OCI-LY7 (cell line): Measurements from ENCODE around the gene PTBP3. TPM values are rescaled to one million over a fixed set of nuclear protein-coding genes. Genes with fewer than 3 reads are reported as not detected.

Source experiments
- BruUV-seq: library from RNA; stranded (reverse); fragments of 400-500 nt; replicated peaks from 2 replicates; lab custom pipeline; 2021; lab: Mats Ljungman, UMichigan
- CTCF ChIA-PET: fragments of 300-600 bp; sonication (Branson Sonifier 250); formaldehyde crosslinking; loops from one replicate; lab custom pipeline; 2022; ENCODE audit warnings: antibody characterized with exemption; ENCODE audit not compliant: unreplicated experiment; lab: Charles Lee
- POLR2A ChIA-PET: fragments of 300-600 bp; sonication (Branson Sonifier 250); formaldehyde crosslinking; loops from one replicate; lab custom pipeline; 2022; ENCODE audit warnings: antibody characterized with exemption; lab: Charles Lee
- DNase-seq: peaks from one replicate; pipeline ENCODE4 v3.0.0-alpha.2; 2015; ENCODE audit warnings: low spot score
- H2AFZ ChIP-seq: fragments of 200-600 bp; sonication (generic), shearing (Covaris generic); 2 replicates; pipeline ENCODE4 v1.6.1; 2014; ENCODE audit warnings: mild to moderate bottlenecking, antibody characterized with exemption, low read length, moderate library complexity
- H3K27ac ChIP-seq: fragments of 200-600 bp; sonication (generic); 2 replicates; pipeline ENCODE4 v1.5.1; 2014; ENCODE audit warnings: mixed run types, low read depth, mild to moderate bottlenecking, moderate library complexity, low read length, inconsistent platforms; ENCODE audit not compliant: poor library complexity, severe bottlenecking
- H3K36me3 ChIP-seq: fragments of 200-600 bp; sonication (generic); 2 replicates; pipeline ENCODE4 v1.6.1; 2014; ENCODE audit warnings: mild to moderate bottlenecking, antibody characterized with exemption, low read length, moderate library complexity, mixed read lengths; ENCODE audit not compliant: insufficient read depth
- H3K4me1 ChIP-seq: fragments of 200-600 bp; sonication (generic); 2 replicates; pipeline ENCODE4 v1.5.1; 2014; ENCODE audit warnings: mild to moderate bottlenecking, low read length; ENCODE audit not compliant: insufficient read depth, poor library complexity, severe bottlenecking
- H3K4me2 ChIP-seq: fragments of 200-600 bp; sonication (generic); 2 replicates; pipeline ENCODE4 v1.6.1; 2014; ENCODE audit warnings: mild to moderate bottlenecking, low read length
- H3K4me3 ChIP-seq: fragments of 200-600 bp; sonication (generic); 2 replicates; pipeline ENCODE4 v1.5.1; 2014; ENCODE audit warnings: mild to moderate bottlenecking, low read depth, low read length; ENCODE audit not compliant: poor library complexity, severe bottlenecking
- H3K79me2 ChIP-seq: fragments of 200-600 bp; sonication (generic); 2 replicates; pipeline ENCODE4 v1.6.1; 2016; ENCODE audit warnings: low read depth, mild to moderate bottlenecking, low read length, moderate library complexity, mixed read lengths; ENCODE audit not compliant: insufficient read depth
- H3K9me2 ChIP-seq: fragments of 200-600 bp; sonication (generic); 2 replicates; pipeline ENCODE4 v1.6.1; 2016; ENCODE audit warnings: mild to moderate bottlenecking, low read length, mixed read lengths; ENCODE audit not compliant: insufficient read depth
- H3K9me3 ChIP-seq: fragments of 200-600 bp; sonication (generic); 2 replicates; pipeline ENCODE4 v1.6.1; 2014; ENCODE audit warnings: mild to moderate bottlenecking, mixed run types, low read length, mixed read lengths
- H4K20me1 ChIP-seq: fragments of 200-600 bp; sonication (generic); 2 replicates; pipeline ENCODE4 v1.6.1; 2014; ENCODE audit warnings: mild to moderate bottlenecking, antibody characterized with exemption, low read length, moderate library complexity, mixed read lengths; ENCODE audit not compliant: insufficient read depth
- CTCF ChIP-seq: fragments of 200-600 bp; sonication (generic); conservative IDR thresholded peaks from 2 replicates; pipeline ENCODE4 v1.5.1; 2014; ENCODE audit warnings: mild to moderate bottlenecking, antibody characterized with exemption, low read length, moderate library complexity, mixed read lengths
- EZH2phosphoT487 ChIP-seq: fragments of 200-600 bp; sonication (generic); IDR thresholded peaks from 2 replicates; pipeline ENCODE4 v1.6.1; 2018; ENCODE audit warnings: low read depth, borderline replicate concordance, mild to moderate bottlenecking, mixed run types, antibody characterized with exemption, low read length, moderate library complexity, mixed read lengths
- intact Hi-C: fragments of 100-400 bp; cut with micrococcal nuclease; formaldehyde crosslinking; loops from one replicate; pipeline ENCODE4 v1.10.0; 2022; ENCODE audit not compliant: unreplicated experiment
- total RNA-seq, 2 experiments: library from RNA; depleted of rRNA in 1 of 2; stranded (reverse); fragments of >200 nt in 1 of 2; shearing (Covaris generic) in 1 of 2; gene quantifications; 2 replicates each; pipeline ENCODE4 v1.2.3, GENCODE V29; 2014 to 2022

PTBP3 gene
- total RNA-seq, 2 experiments from 2014 or later = 38.1 to 98.2 TPM

GRCh38 chr9:112382066-112382465 lies 48.6 kb upstream of the PTBP3 start:
- CTCF ChIA-PET = no interaction called here
- Histone ChIP-seq H3K4me3 (no peak overlapping the region), H4K20me1 (no peaks in the 10 kb centered on the region), H3K4me1 (peaks cover 48% of the 10 kb centered on the region), H2AFZ (no peak overlapping the region), H3K27ac (no peak overlapping the region), H3K79me2 (peaks cover 15% of the 10 kb centered on the region; the same call in 1 of the 2 replicates), H3K36me3 (no peaks in the 10 kb centered on the region), H3K9me2 (no peaks in the 10 kb centered on the region), H3K4me2 (peak overlapping the region; percentile 39; the same call in 1 of the 2 replicates), H3K9me3 (no peaks in the 10 kb centered on the region)
- TF ChIP-seq CTCF (no peak), EZH2phosphoT487 (no peak)
- no TSS peak for BruUV-seq
- POLR2A ChIA-PET = no interaction called here
- no peak for DNase-seq
- intact Hi-C loops = loop anchor here (5.0 kb wide), 1 partner anchor 335 kb away; the partner anchor contains the start of gene INIP

- peak overlapping the region; percentile 22 for H3K27ac ChIP-seq
- H3K4me3 ChIP-seq = peak overlapping the region; percentile 90
- ChIA-PET POLR2A (interaction anchor here (0.5 to 0.8 kb wide), 3 partner anchors 107 to 515 kb away, joined by 3 to 6 read pairs (median 4); no protein-coding TSS in a partner anchor), CTCF (no interaction called here)
- H3K79me2 ChIP-seq = peaks cover 15% of the 10 kb centered on the region; the same call in 1 of the 2 replicates
- TF ChIP-seq EZH2phosphoT487 (no peak), CTCF (no peak)
- H2AFZ ChIP-seq = peak overlapping the region; percentile 90
- peaks cover 48% of the 10 kb centered on the region for H3K4me1 ChIP-seq
- no TSS peak for BruUV-seq
- no peaks in the 10 kb centered on the region for H4K20me1 ChIP-seq
- H3K4me2 ChIP-seq = peak overlapping the region; percentile 81
- intact Hi-C loops = loop anchor here (5.0 kb wide), 1 partner anchor 336 kb away; the partner anchor contains the start of gene INIP
- H3K9me3 ChIP-seq = no peaks in the 10 kb centered on the region
- H3K9me2 ChIP-seq = no peaks in the 10 kb centered on the region
- DNase-seq = peak; percentile 35
- no peaks in the 10 kb centered on the region for H3K36me3 ChIP-seq
Measured at GRCh38 chr9:112380825-112381221, 47.4 kb upstream of the PTBP3 start.

DNA sequence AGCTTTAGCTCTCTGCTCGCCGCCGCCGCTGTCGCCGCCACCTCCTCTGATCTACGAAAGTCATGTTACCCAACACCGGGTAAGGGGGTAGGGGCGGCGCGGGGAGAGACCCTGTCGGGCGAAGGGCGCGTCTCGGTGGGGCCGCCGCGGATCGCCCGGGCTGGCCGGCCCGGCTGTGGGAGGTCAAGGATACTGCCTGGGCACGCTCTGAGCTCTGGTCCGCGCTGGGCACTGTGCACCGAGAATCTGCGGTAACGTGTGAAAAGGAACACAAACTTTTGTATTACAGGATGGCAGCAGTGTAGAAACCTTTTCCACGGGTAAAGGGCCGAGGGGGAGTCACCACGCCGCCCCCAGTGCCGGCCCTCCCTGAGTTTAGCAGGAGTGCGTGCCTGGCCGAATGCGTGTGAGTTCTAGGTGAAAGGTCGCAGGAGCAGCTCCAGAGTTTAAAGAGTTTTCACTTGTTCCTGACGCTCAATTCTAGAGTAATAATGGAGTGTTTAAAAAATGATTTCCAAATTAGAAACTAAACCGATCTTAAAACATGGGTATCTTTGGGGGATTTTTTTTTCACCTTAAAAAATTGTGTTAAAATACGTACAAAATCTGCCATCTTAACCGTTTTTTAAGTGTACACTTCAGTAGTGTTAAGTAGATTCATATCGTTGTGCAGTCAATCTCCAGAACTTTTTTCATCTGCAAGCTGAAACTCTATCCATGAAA lies 46.8 kb upstream of the PTBP3 start, which contains the start of gene HSDL2:
HSDL2 (plus strand) TSS at position 7 of the 723 bp plus-strand sequence; CDS start at position 63, 56 bp downstream.
- Histone ChIP-seq H3K9me2 (no peaks in the 10 kb centered on the region), H3K27ac (peak within 1 kb of the TSS; percentile 51), H3K4me1 (peaks cover 48% of the 10 kb centered on the region), H3K4me2 (peak within 1 kb of the TSS; percentile 81), H3K79me2 (peaks cover 15% of the 10 kb centered on the region; the same call in 1 of the 2 replicates), H3K36me3 (no peaks in the 10 kb centered on the region), H3K4me3 (peak within 1 kb of the TSS; percentile 90), H4K20me1 (no peaks in the 10 kb centered on the region), H3K9me3 (no peaks in the 10 kb centered on the region), H2AFZ (peak within 1 kb of the TSS; percentile 90)
- peak; percentile 33 for DNase-seq
- TF ChIP-seq EZH2phosphoT487 (no peak), CTCF (no peak)
- BruUV-seq = TSS peak; percentile 72
- ChIA-PET POLR2A (interaction anchor here (0.6 to 2.0 kb wide), 10 partner anchors 11 to 514 kb away, joined by 3 to 6 read pairs (median 4); partner anchors contain the start of gene INIP), CTCF (interaction anchor here (0.5 kb wide), 1 partner anchor 842 kb away, joined by 3 read pairs; no protein-coding TSS in a partner anchor)
- intact Hi-C loops = loop anchor here (5.0 kb wide), 1 partner anchor 337 kb away; the partner anchor contains the start of gene INIP
